Measurements from ENCODE around the gene RAB3C.

The RAB3C gene

DNA sequence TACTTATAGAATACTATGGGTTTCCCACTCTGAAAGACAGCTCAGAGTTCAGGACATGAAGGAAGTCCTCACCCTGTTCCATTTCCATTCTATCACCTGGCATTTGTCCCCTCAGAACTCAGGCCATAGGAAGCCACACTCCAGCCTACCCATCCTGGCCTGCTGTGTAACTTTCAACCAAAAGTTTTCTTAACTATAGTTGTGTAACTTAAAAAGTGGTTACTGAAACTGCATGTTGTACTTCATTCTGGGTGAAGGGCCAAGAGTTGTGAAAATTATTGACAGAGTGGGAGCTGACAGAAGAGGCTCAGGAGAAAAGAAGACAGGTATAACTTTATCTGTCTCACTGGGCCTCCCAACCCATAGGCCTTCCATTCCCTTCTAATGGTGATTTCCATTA lies 212.5 kb downstream of the RAB3C start:
- TF ChIP-seq ZFX (IDR thresholded peaks at IDR 0.05) (no peak), CTCF (conservative IDR thresholded peaks at IDR 0.05) (no peak)
- no peak overlapping the region for H3K27ac ChIP-seq

GRCh38 chr5:58797021-58797420 lies 214.1 kb downstream of the RAB3C start:
- TF ChIP-seq ZFX (IDR thresholded peaks at IDR 0.05) (no peak), CTCF (conservative IDR thresholded peaks at IDR 0.05) (no peak)

GRCh38 chr5:58800356-58800755 lies 217.5 kb downstream of the RAB3C start:
- no peak overlapping the region for H3K27ac ChIP-seq
- TF ChIP-seq CTCF (conservative IDR thresholded peaks at IDR 0.05) = no peak
- no peak for TF ChIP-seq ZFX (IDR thresholded peaks at IDR 0.05)

More at GRCh38 chr5:58797021-58797420, 214.1 kb downstream of the RAB3C start:
- H3K27ac ChIP-seq = no peak overlapping the region

GRCh38 chr5:58800861-58801540 lies 218.1 kb downstream of the RAB3C start:
- TF ChIP-seq CTCF (conservative IDR thresholded peaks at IDR 0.05) = no peak
- TF ChIP-seq ZFX (IDR thresholded peaks at IDR 0.05) = no peak
- H3K27ac ChIP-seq = no peak overlapping the region

DNA sequence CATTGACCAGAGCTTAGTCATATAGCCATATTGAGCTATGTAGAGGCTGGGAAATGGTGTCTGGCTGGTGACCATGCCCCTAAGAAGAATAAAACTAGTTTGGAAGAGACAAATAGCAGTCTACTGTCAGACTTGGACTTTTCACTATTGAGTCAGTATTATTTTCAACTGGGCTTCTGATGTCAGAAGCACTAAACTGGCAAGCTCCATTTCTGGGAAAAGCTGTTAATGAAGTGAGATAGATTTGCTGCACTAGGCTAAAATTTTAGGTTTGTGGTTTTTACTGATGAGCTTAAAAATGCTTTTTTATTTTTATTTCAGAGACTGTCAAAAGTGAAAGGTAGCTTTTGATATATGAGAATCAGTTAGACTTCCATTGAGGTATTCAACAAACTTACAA lies 220.2 kb downstream of the RAB3C start:
- TF ChIP-seq CTCF (conservative IDR thresholded peaks at IDR 0.05) (no peak), ZFX (IDR thresholded peaks at IDR 0.05) (no peak)
- H3K27ac ChIP-seq = no peak overlapping the region

DNA sequence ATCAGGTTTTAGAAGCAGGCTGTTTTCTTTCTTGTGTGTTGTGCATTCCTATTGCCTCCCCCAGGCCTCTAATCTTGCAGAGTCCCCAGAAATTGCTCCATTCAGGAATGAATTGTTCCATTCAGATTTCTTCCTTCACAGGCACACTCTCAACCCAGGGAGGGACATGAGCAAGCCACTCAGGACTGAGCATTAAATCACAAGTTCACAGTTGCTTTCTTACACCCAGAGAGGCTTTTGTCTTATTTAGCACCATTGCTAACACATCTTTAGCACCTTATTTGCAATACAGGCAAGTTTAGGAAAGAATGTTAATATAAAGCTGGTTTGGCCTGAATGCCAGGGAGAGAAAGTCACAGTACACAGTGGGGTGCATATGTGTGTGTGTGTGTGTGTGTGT lies 221.4 kb downstream of the RAB3C start:
- H3K27ac ChIP-seq = no peak overlapping the region
- TF ChIP-seq CTCF (conservative IDR thresholded peaks at IDR 0.05) = no peak
- TF ChIP-seq ZFX (IDR thresholded peaks at IDR 0.05) = no peak

DNA sequence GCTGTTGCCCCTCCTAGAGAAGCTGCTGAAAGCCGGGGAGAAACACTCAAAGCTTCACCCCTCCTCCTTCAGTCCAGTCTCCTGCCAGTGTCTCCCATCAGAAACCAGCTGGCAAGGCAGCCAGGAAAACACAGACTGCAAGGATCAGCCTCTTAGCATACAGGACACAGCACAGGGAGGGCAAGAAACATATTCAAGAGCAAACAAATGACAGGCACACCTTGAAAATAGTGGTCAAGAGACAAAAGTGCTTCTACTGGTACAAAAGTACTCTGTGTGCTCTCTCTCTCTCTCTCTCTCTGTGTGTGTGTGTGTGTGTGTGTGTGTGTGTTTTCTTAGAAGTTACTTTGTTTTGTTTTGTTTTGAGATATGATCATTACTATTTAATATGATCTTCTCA lies 227.2 kb downstream of the RAB3C start:
- TF ChIP-seq ZFX (IDR thresholded peaks at IDR 0.05) (no peak), CTCF (conservative IDR thresholded peaks at IDR 0.05) (no peak)
- H3K27ac ChIP-seq = peak overlapping the region; percentile 26; the same call in 1 of the 2 replicates
